Measurements from ENCODE around the gene CUL4A. TPM values are rescaled to one million over a fixed set of nuclear protein-coding genes. Genes with fewer than 3 reads are reported as not detected.

The CUL4A gene
- total and polyA plus RNA-seq, 2 donors (not counting 1 experiment from before 2014, with no cell fraction given): 37.5 to 80.4 TPM

- WGBS (ENCODE audit: insufficient coverage): 98% methylated on average over 13 of the region's 13 CpGs
- no peaks in the 10 kb centered on the region for H3K27me3 Mint-ChIP-seq
- intact Hi-C loops (cut with micrococcal nuclease): no loop called here
- ATAC-seq (ENCODE audit: low read depth) (no peak), DNase-seq (no peak)
- Histone ChIP-seq H3K4me1 (ENCODE audit: control insufficient read depth in 2 of 2, insufficient read depth in 2 of 2, low read length in 2 of 2) (peaks cover 0 to 4% of the 10 kb centered on the region in 2 donors), H3K9me3 (ENCODE audit: control extremely low read depth in 1 of 3, control insufficient read depth in 2 of 3, insufficient read depth in 1 of 3, low read length in 2 of 3) (no peaks in the 10 kb centered on the region), H2AFZ (ENCODE audit: insufficient read depth, low read depth, low read length, poor library complexity, severe bottlenecking) (no peak overlapping the region), H3K27ac (ENCODE audit: low read length in 2 of 2) (no peak overlapping the region), H3K27me3 (replicated peaks in 1 of 4; ENCODE audit: control extremely low read depth in 1 of 4, control insufficient read depth in 3 of 4, insufficient read depth in 4 of 4, low read length in 3 of 4) (no peaks in the 10 kb centered on the region), H4K20me1 (ENCODE audit: control insufficient read depth, insufficient read depth, low read length, poor library complexity, severe bottlenecking) (peaks cover 85% of the 10 kb centered on the region), H3K4me3 (ENCODE audit: control extremely low read depth in 1 of 5, extremely low read depth in 1 of 5, insufficient read depth in 1 of 5, low read depth in 2 of 5, low read length in 4 of 5) (no peak overlapping the region), H3K4me2 (replicated peaks; ENCODE audit: low read depth, low read length, poor library complexity, severe bottlenecking) (no peak overlapping the region), H3K79me2 (ENCODE audit: control insufficient read depth, insufficient read depth, low read length) (peaks cover 86% of the 10 kb centered on the region), H3K9ac (ENCODE audit: low read length) (no peak overlapping the region), H3K36me3 (replicated peaks in 1 of 2; ENCODE audit: control extremely low read depth in 1 of 2, control insufficient read depth in 1 of 2, extremely low read depth in 1 of 2, insufficient read depth in 2 of 2, low read length in 1 of 2) (peaks cover 0 to 49% of the 10 kb centered on the region in 2 experiments)
- CTCF ChIA-PET: no interaction called here
- H3K4me1 Mint-ChIP-seq: peaks cover 5% of the 10 kb centered on the region
- no peak overlapping the region for H3K4me3 Mint-ChIP-seq
- POLR2A ChIA-PET: no interaction called here
- TF ChIP-seq CTCF (IDR thresholded peaks at IDR 0.05) (no peak), EZH2 (IDR thresholded peaks at IDR 0.05; ENCODE audit: borderline replicate concordance, insufficient read depth, low read depth, low read length, poor library complexity, severe bottlenecking) (no peak)
- H3K27ac Mint-ChIP-seq: no peak overlapping the region
- H3K9me3 Mint-ChIP-seq (ENCODE audit: insufficient read depth): no peaks in the 10 kb centered on the region
Observed at GRCh38 chr13:113220141-113220598, 10.8 kb downstream of the CUL4A start.

- WGBS (ENCODE audit: insufficient coverage): 89% methylated on average over 5 of the region's 7 CpGs
- H4K20me1 ChIP-seq (ENCODE audit: control insufficient read depth, insufficient read depth, low read length, poor library complexity, severe bottlenecking): peaks cover 84% of the 10 kb centered on the region
- no peak overlapping the region for H3K27ac ChIP-seq (ENCODE audit: low read length in 2 of 2)
- TF ChIP-seq EZH2 (IDR thresholded peaks at IDR 0.05; ENCODE audit: borderline replicate concordance, insufficient read depth, low read depth, low read length, poor library complexity, severe bottlenecking): no peak
- no peak for TF ChIP-seq CTCF (IDR thresholded peaks at IDR 0.05)
- no peak overlapping the region for H3K4me3 Mint-ChIP-seq
- H3K79me2 ChIP-seq (ENCODE audit: control insufficient read depth, insufficient read depth, low read length): peaks cover 78% of the 10 kb centered on the region
- no peak overlapping the region for H3K27ac Mint-ChIP-seq
- DNase-seq: no peak
- H3K4me3 ChIP-seq (ENCODE audit: control extremely low read depth in 1 of 5, extremely low read depth in 1 of 5, insufficient read depth in 1 of 5, low read depth in 2 of 5, low read length in 4 of 5): no peak overlapping the region
- H3K4me1 ChIP-seq (ENCODE audit: control insufficient read depth in 2 of 2, insufficient read depth in 2 of 2, low read length in 2 of 2): no peaks in the 10 kb centered on the region
- H3K36me3 ChIP-seq (replicated peaks in 1 of 2; ENCODE audit: control extremely low read depth in 1 of 2, control insufficient read depth in 1 of 2, extremely low read depth in 1 of 2, insufficient read depth in 2 of 2, low read length in 1 of 2): peaks cover 0 to 56% of the 10 kb centered on the region in 2 experiments
- H3K9me3 ChIP-seq (ENCODE audit: control extremely low read depth in 1 of 3, control insufficient read depth in 2 of 3, insufficient read depth in 1 of 3, low read length in 2 of 3): no peaks in the 10 kb centered on the region
- ChIA-PET CTCF (no interaction called here), POLR2A (no interaction called here)
- peaks cover 5% of the 10 kb centered on the region for H3K4me1 Mint-ChIP-seq
- no peak for ATAC-seq (ENCODE audit: low read depth)
- intact Hi-C loops (cut with micrococcal nuclease): no loop called here
- H3K27me3 ChIP-seq (replicated peaks in 1 of 4; ENCODE audit: control extremely low read depth in 1 of 4, control insufficient read depth in 3 of 4, insufficient read depth in 4 of 4, low read length in 3 of 4): no peaks in the 10 kb centered on the region
- no peaks in the 10 kb centered on the region for H3K27me3 Mint-ChIP-seq
- no peaks in the 10 kb centered on the region for H3K9me3 Mint-ChIP-seq (ENCODE audit: insufficient read depth)
- no peak overlapping the region for H3K9ac ChIP-seq (ENCODE audit: low read length)
- H2AFZ ChIP-seq (ENCODE audit: insufficient read depth, low read depth, low read length, poor library complexity, severe bottlenecking): no peak overlapping the region
- H3K4me2 ChIP-seq (replicated peaks; ENCODE audit: low read depth, low read length, poor library complexity, severe bottlenecking): no peak overlapping the region
Observed at GRCh38 chr13:113220877-113221276, 11.5 kb downstream of the CUL4A start.
